GM18867 (cell line): Measurements from ENCODE around the gene TYMP.

Experiments used
- ATAC-seq: cut with Tn5 transposase; IDR thresholded peaks from one replicate; pipeline ENCODE4 v1.9.1; 2021; ENCODE audit warnings: mild to moderate bottlenecking, moderate library complexity; ENCODE audit not compliant: unreplicated experiment

TYMP gene

GRCh38 chr22:50529897-50530579 is at the start of gene TYMP:
TYMP (minus strand) TSS chr22:50530012; CDS start chr22:50529709, 303 bp downstream.
- ATAC-seq = peak; percentile 24

GRCh38 chr22:50578776-50579310 is 49.0 kb upstream of the TYMP start:
- no peak for ATAC-seq

GRCh38 chr22:50577987-50578775 is 48.4 kb upstream of the TYMP start, which contains the start of gene CPT1B:
CPT1B (minus strand) TSS chr22:50578427; CDS start chr22:50577915, 512 bp downstream.
- ATAC-seq = no peak

DNA sequence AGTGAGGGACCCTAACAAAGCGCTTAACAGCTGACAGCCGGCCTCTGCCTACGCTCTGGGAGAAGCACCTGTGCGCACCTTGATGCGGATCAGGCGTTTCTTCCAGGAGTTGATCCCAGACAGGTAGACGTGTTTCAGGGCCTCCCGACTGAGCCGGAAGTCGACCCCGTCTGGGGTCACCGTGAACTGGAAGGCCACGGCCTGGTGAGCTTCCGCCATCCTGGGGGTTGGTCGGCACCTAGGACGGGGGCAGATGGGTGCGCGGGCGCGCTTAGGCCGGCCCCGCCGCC is 47.8 kb upstream of the TYMP start:
- no peak for ATAC-seq

DNA sequence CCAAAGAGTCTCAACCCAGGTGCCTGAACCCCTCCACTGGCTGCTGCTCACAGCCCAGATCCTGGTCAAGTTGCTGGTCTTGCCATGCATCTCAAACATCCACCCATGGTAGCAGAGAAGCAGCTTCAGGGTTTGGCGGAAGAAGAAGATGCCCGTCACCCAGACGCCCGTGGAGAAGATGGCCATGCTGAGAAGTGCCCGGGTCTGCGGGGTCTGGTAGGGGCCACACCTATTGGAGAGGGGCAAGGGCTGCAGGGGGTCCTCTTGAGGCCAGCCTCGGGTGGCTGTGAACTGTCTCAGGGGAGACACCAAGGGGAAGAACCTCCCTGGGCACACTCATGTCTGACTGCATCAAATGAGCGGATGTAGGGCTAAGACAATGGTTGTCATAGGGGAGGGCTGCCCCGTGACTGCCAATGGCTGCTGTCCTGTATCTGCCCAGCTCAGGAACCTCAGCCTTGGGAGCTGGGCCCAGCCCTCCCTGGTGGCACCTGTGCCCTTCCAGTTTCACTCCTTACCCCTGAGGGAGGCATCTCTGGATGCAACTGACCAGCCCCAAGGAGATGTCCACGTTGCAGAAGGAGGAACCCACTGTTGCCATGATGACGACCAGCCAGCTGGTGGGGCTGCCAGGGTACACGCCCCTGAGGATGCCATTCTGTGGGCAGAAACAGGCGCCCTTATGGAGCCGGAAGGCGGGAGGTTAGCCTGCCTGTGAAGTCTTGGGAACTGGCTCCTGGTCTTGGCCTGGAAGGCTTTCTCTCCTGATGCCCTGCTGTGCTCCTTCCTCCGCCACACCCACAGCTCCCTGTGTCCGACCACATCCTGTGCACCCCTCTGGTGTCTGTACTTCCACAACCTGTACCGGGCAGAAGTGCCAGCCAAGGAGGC is 47.2 kb upstream of the TYMP start:
- no peak for ATAC-seq

GRCh38 chr22:50576070-50576469 is 46.3 kb upstream of the TYMP start:
- no peak for ATAC-seq

DNA sequence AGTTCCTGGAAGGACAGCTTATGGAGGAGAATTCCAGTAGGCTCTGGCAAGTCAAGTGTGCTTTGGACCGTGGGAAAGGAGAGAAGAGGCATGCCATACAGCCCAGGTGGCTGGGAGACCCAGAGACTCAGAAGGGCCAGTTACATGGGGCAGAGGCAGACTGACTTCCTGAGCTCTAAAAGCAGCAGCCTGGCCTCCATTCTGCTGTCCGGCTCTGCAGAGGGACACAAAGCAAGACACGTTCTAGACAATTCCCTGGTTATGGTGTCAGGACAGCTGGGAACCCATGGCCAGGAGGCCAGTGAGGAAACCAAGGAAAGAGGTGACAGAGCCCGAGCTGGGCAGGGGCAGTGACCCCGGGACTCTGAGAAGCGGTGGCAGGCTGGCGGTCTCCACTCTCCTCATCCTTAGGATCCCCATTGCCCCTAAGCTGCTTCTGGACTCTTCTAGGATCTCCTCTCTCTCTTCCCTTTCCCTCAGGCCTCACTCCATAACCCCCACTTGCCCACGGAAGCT is 45.7 kb upstream of the TYMP start:
- no peak for ATAC-seq

- ATAC-seq = no peak
These were observed 44.6 kb upstream of the TYMP start for GRCh38 chr22:50574383-50574755.

DNA sequence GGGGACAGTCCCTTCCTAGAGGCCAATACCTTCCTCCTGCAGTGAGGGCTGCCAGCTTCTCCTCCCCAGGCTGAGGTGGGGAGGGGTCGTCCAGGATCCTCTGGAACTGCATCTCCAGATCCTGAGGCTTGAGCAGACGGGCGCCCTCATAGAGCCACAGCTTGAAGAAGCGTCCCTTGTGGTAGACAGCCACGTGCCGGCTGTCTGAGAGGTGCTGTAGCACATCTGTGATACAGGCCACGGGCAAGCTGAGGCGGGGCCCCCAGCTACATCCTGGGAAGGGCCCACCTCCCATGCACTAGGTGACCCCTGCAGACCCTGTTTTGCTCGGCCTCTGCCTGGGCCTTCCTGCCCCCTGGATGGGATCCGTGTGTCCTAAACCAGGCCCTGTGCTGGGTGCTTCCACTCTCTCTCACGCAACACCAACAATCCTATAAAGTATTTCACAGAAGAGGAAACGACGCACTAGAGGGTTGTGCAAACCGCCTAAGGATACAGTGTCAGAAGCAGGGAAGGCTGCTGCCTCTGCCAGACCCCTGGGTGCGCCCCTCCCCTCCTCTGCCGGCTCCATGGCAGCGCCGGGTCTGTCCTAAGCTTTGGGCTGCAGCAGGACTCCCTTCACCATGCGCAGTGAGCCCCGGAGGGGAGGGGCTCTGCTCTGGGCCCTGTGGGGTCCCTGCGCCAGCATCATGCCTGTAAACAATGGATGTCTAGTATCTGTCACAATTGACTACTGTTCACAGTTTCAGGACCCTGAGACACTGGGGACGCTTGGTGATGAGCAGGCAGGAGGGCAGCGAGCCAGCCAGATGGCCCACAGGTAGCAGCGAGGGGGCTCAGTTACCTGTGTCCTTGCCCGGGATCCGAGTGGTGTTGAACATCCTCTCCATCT is 43.9 kb upstream of the TYMP start:
- no peak for ATAC-seq

- ATAC-seq = no peak
These were observed 43.2 kb upstream of the TYMP start for GRCh38 chr22:50572965-50573364.

DNA sequence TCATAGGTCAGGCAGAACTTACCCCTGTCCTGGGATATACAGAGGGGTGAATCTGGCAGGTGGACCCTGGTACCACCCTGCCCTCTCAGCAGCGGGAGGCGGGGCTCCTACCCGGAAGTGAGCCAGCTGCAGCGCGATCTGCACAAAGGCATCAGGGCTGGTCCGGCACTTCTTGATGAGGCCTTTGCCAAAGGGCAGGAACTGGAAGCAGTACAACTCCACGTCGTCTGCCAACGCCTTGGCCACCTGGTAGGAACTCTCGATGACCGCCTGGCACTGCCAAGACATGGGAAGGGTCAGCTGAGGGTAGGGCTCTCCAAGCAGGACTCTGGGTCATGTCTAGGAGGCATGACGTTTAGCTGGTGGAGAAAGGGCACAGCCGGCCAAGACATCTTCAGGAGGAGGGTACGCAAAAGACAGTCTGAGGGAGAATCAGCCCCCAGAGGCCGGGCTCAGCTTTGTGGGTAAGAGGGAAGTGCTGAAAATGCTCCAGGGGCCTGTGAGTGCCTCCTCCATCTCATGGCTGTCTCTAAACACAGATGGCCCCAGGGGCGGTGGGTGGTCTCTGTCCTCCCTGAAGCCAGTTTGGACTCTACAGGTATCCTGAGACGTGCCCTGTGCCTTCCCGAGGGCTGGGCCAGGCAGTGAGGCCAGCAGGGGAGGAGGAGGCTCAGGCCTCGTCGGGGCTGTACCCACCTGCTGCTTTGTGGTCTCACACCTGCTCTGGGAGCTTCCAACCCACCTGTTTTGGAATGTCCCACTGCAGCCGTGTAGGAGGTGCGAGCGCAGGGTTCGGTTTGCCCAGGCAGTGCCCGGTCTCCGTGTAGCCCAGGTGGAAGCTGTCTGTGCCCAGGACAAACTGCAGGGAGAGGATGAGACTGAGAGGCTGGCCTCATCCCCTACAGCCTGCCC is 41.7 kb upstream of the TYMP start:
- no peak for ATAC-seq

DNA sequence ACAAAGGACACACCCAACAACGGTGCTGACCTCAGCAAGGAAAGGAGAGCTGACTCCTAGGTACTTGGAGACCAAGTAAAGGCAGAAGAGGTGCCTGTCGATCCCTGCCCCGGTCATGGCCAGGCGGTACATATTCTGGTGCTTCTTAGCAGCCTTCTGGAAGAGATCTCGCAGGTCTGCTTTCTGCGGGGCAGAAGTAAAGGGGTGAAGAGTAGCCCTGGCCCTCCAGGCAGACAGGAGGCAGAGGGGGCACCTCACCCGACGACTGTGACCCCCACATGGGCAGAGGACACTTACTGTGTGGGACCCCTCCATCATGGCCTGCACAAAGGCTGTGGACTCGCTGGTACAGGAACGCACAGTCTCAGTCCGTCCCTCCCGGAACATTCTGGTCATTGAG is 41.0 kb upstream of the TYMP start:
- ATAC-seq = no peak

GRCh38 chr22:50569896-50570535 is 40.2 kb upstream of the TYMP start:
- ATAC-seq = no peak

GRCh38 chr22:50569041-50569459 is 39.2 kb upstream of the TYMP start:
- no peak for ATAC-seq

- ATAC-seq = no peak
These were observed 38.8 kb upstream of the TYMP start for GRCh38 chr22:50568626-50569025.

DNA sequence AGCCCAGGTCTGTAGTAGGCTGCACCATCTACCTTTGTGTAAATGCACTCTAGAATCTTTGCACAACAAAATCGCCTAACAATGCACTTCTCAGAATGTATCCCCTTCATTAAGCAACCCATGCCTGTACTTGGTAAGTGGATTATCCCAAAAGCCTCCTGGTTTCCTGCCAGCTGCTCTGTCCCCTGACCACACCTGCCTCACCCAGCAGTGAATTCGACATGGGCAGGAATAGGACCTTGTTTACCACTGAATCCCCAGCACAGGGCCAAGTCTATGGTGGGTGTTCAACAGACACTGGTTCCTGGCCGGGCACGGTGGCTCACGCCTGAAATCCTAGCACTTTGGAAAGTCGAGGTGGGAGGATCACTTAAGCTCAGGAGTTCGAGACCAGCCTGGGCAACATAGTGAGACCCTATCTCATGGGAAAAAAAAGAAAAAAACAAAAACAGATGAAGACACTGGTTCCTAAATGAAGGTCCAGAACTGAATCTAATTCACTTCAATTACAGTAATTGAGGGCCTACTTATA is 38.0 kb upstream of the TYMP start:
- no peak for ATAC-seq

DNA sequence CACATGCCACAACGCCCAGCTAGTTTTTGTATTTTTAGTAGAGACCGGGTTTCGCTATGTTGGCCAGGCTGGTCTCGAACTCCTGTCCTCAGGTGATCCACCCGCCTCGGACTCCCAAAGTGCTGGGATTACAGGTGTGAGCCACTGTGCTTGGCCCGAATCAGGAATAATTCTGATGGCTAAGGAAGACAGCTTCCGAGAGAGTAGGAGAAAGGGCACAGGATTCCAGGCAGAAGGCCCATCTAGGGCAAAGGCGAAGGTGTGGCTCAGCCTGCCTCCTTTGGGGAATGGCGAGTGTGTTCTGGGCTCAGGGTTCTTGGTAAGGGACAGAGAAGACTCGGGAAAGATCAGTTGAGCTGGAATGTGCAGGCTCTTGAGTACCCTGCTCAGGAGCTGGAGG is 34.5 kb upstream of the TYMP start:
- no peak for ATAC-seq

- no peak for ATAC-seq
These were observed 33.8 kb upstream of the TYMP start for GRCh38 chr22:50563413-50564160.
